ENCODE measurements around the gene MAG. TPM values are rescaled to one million over a fixed set of nuclear protein-coding genes. Genes with fewer than 3 reads are reported as not detected.

MAG gene
- total RNA-seq, 2 experiments from 2014 or later = not detected

DNA sequence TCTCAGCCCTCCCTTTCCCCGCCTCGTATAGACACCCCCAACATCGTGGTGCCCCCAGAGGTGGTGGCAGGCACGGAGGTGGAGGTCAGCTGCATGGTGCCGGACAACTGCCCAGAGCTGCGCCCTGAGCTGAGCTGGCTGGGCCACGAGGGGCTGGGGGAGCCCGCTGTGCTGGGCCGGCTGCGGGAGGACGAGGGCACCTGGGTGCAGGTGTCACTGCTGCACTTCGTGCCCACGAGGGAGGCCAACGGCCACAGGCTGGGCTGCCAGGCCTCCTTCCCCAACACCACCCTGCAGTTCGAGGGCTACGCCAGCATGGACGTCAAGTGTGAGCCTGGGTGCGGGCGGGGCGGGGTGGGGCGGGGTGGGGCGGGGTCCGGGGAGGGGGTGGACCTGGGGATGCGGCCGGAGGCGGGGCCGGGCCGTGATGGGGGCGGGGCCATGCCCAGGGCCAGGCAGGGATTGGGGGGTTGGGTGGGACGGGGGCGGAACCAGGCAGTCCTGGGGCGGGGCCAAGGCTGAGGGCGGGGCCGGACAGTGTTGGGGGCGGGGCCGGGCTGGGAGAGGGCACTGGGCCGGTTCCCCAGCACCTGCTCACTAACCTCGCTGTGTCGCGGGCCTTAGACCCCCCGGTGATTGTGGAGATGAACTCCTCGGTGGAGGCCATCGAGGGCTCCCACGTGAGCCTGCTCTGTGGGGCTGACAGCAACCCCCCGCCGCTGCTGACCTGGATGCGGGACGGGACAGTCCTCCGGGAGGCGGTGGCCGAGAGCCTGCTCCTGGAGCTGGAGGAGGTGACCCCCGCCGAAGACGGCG is 7.8 kb downstream of the MAG start:
- Mint-ChIP-seq H3K9me3 (no peaks in the 10 kb centered on the region), H3K27ac (no peak overlapping the region), H3K27me3 (no peaks in the 10 kb centered on the region), H3K4me3 (no peak overlapping the region), H3K4me1 (ENCODE audit: low read depth) (peaks cover 7% of the 10 kb centered on the region), H3K36me3 (ENCODE audit: low read depth) (no peaks in the 10 kb centered on the region)
- H3K9me3 ChIP-seq (ENCODE audit: control insufficient read depth in 1 of 2, insufficient read depth in 1 of 2, low read length in 2 of 2) = no peaks in the 10 kb centered on the region
- ChIA-PET CTCF (no interaction called here), POLR2A (no interaction called here)
- H3K27ac ChIP-seq (ENCODE audit: low read depth in 1 of 2, low read length in 2 of 2) = no peak overlapping the region
- H3K27me3 ChIP-seq (ENCODE audit: control insufficient read depth in 1 of 2, insufficient read depth in 2 of 2, low read length in 2 of 2) = no peaks in the 10 kb centered on the region
- H3K4me1 ChIP-seq (ENCODE audit: insufficient read depth, low read length) = peaks cover 17% of the 10 kb centered on the region
- TF ChIP-seq, protein P1, sequence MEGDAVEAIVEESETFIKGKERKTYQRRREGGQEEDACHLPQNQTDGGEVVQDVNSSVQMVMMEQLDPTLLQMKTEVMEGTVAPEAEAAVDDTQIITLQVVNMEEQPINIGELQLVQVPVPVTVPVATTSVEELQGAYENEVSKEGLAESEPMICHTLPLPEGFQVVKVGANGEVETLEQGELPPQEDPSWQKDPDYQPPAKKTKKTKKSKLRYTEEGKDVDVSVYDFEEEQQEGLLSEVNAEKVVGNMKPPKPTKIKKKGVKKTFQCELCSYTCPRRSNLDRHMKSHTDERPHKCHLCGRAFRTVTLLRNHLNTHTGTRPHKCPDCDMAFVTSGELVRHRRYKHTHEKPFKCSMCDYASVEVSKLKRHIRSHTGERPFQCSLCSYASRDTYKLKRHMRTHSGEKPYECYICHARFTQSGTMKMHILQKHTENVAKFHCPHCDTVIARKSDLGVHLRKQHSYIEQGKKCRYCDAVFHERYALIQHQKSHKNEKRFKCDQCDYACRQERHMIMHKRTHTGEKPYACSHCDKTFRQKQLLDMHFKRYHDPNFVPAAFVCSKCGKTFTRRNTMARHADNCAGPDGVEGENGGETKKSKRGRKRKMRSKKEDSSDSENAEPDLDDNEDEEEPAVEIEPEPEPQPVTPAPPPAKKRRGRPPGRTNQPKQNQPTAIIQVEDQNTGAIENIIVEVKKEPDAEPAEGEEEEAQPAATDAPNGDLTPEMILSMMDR (IDR thresholded peaks at IDR 0.05) = no peak
- intact Hi-C loops (cut with DNase I, micrococcal nuclease) = no loop called here
- no peak for ATAC-seq (ENCODE audit: poor library complexity)
- peak in 2 of 14 experiments; percentile 36 to 49 for DNase-seq
- H3K36me3 ChIP-seq (ENCODE audit: insufficient read depth, low read length) = no peaks in the 10 kb centered on the region
- no peak overlapping the region for H3K4me3 ChIP-seq (ENCODE audit: low read length)

DNA sequence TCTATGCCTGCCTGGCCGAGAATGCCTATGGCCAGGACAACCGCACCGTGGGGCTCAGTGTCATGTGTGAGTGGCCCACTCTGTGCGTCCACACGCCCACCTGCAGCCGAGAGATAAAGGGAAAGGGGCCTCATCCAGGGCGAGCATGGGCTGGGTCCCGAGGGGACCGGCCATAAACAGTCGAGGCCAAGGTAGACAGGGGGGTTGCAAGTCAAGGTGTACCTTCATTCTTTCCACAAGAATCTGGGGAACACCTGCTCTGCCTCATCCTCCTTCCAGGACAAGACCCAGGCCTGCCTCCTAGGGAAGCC is 8.3 kb downstream of the MAG start:
- ChIA-PET POLR2A (no interaction called here), CTCF (no interaction called here)
- Mint-ChIP-seq H3K27me3 (no peaks in the 10 kb centered on the region), H3K4me1 (ENCODE audit: low read depth) (peaks cover 7% of the 10 kb centered on the region), H3K36me3 (ENCODE audit: low read depth) (no peaks in the 10 kb centered on the region), H3K9me3 (no peaks in the 10 kb centered on the region), H3K4me3 (no peak overlapping the region), H3K27ac (no peak overlapping the region)
- DNase-seq = no peak
- H3K9me3 ChIP-seq (ENCODE audit: control insufficient read depth in 1 of 2, insufficient read depth in 1 of 2, low read length in 2 of 2) = no peaks in the 10 kb centered on the region
- H3K36me3 ChIP-seq (ENCODE audit: insufficient read depth, low read length) = no peaks in the 10 kb centered on the region
- no peaks in the 10 kb centered on the region for H3K27me3 ChIP-seq (ENCODE audit: control insufficient read depth in 1 of 2, insufficient read depth in 2 of 2, low read length in 2 of 2)
- ATAC-seq (ENCODE audit: poor library complexity) = no peak
- no peak overlapping the region for H3K4me3 ChIP-seq (ENCODE audit: low read length)
- no peak overlapping the region for H3K27ac ChIP-seq (ENCODE audit: low read depth in 1 of 2, low read length in 2 of 2)
- peaks cover 16% of the 10 kb centered on the region for H3K4me1 ChIP-seq (ENCODE audit: insufficient read depth, low read length)
- intact Hi-C loops (cut with DNase I, micrococcal nuclease) = no loop called here
- TF ChIP-seq, protein P1 (IDR thresholded peaks at IDR 0.05) = no peak

DNA sequence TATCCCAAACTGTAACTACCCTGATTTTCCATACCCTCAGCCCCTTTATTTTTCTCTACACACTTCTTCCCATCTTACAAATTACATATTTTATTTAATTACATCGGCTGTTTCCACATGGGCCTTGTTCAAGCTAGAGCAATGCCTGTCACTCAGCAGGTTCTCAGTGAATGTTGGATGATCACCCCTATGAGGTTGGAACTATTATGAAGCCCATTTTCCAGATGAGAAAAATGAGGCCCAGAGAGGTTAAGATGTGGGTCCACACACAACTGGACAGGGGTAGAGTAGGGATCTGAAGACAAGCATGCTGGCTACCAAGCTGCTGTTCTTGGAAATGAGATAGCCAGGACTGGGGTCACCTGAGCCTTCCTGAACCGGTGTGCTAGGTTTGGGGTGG is 10.0 kb downstream of the MAG start:
- TF ChIP-seq, protein P1 (IDR thresholded peaks at IDR 0.05) = no peak
- no peaks in the 10 kb centered on the region for H3K27me3 Mint-ChIP-seq
- ATAC-seq (ENCODE audit: poor library complexity) = no peak
- no peaks in the 10 kb centered on the region for H3K9me3 Mint-ChIP-seq
- no peaks in the 10 kb centered on the region for H3K36me3 Mint-ChIP-seq (ENCODE audit: low read depth)
- no peaks in the 10 kb centered on the region for H3K36me3 ChIP-seq (ENCODE audit: insufficient read depth, low read length)
- H3K27me3 ChIP-seq (ENCODE audit: control insufficient read depth in 1 of 2, insufficient read depth in 2 of 2, low read length in 2 of 2) = no peaks in the 10 kb centered on the region
- no peaks in the 10 kb centered on the region for H3K4me1 ChIP-seq (ENCODE audit: insufficient read depth, low read length)
- H3K9me3 ChIP-seq (ENCODE audit: control insufficient read depth in 1 of 2, insufficient read depth in 1 of 2, low read length in 2 of 2) = no peaks in the 10 kb centered on the region
- no peak overlapping the region for H3K4me3 Mint-ChIP-seq
- H3K27ac Mint-ChIP-seq = no peak overlapping the region
- no peak for DNase-seq
- ChIA-PET POLR2A (no interaction called here), CTCF (no interaction called here)
- H3K27ac ChIP-seq (ENCODE audit: low read depth in 1 of 2, low read length in 2 of 2) = no peak overlapping the region
- no peaks in the 10 kb centered on the region for H3K4me1 Mint-ChIP-seq (ENCODE audit: low read depth)
- intact Hi-C loops (cut with DNase I, micrococcal nuclease) = no loop called here
- no peak overlapping the region for H3K4me3 ChIP-seq (ENCODE audit: low read length)

All from CD4-positive, alpha-beta T cell (primary cell).